OCI-LY1 (cell line): Measurements from ENCODE around the gene KRTAP10-7.

Experiments used
- EZH2 ChIP-seq: fragments of 200-600 bp; sonication (generic), shearing (Covaris generic); IDR thresholded peaks from 2 replicates; pipeline ENCODE4 v1.8.0; 2017; ENCODE audit warnings: borderline replicate concordance, mixed run types, mild to moderate bottlenecking, antibody characterized with exemption, low read length, moderate library complexity, mixed read lengths
- TF ChIP-seq, protein P1 (sequence below): fragments of 200-600 bp; sonication (generic), shearing (Covaris generic); IDR thresholded peaks from 2 replicates; pipeline ENCODE4 v1.5.1; 2017; ENCODE audit warnings: mild to moderate bottlenecking, antibody characterized with exemption, low read length, moderate library complexity, mixed read lengths

DNA sequence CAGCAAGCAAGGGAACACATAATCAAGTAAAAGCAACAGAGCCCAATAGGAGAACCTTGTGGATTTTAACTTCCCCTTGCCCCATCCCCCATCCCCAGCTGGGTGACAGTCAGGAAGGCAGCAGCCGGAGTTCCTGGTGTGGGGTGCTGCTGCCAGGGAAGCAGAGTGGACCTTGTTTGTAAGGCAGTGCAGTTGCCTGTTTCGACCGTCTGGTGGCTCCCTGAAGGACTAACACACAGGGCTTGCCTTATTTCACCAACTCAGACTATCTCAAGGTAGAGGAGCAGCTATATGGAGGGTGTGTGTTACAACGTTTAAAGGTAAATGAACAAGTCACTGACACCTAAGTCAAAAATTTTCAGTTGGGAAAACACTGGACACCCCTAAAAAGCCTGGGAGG lies 18.1 kb downstream of the KRTAP10-7 start:
- TF ChIP-seq, protein P1, sequence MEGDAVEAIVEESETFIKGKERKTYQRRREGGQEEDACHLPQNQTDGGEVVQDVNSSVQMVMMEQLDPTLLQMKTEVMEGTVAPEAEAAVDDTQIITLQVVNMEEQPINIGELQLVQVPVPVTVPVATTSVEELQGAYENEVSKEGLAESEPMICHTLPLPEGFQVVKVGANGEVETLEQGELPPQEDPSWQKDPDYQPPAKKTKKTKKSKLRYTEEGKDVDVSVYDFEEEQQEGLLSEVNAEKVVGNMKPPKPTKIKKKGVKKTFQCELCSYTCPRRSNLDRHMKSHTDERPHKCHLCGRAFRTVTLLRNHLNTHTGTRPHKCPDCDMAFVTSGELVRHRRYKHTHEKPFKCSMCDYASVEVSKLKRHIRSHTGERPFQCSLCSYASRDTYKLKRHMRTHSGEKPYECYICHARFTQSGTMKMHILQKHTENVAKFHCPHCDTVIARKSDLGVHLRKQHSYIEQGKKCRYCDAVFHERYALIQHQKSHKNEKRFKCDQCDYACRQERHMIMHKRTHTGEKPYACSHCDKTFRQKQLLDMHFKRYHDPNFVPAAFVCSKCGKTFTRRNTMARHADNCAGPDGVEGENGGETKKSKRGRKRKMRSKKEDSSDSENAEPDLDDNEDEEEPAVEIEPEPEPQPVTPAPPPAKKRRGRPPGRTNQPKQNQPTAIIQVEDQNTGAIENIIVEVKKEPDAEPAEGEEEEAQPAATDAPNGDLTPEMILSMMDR: peak; percentile 32; the same call in 1 of the 2 replicates
- TF ChIP-seq EZH2: no peak
